ENCODE data around the gene ARHGAP21. TPM values are rescaled to one million over a fixed set of nuclear protein-coding genes. Genes with fewer than 3 reads are reported as not detected.
"Not testable (repeated sequence)": the region's sequence is repeated elsewhere in the genome, so short reads cannot be mapped to it uniquely, and the experiment has no call there.

Gene ARHGAP21
- 88.0 and 98.2 TPM in 2 replicates for total RNA-seq
- long read RNA-seq, full-length matches to known transcripts: 2 of 48 reads
- long read RNA-seq, partial matches to known transcripts: 32 of 48 reads
- long read RNA-seq, other reads (novel, unspliced or antisense): 14 of 48 reads

DNA sequence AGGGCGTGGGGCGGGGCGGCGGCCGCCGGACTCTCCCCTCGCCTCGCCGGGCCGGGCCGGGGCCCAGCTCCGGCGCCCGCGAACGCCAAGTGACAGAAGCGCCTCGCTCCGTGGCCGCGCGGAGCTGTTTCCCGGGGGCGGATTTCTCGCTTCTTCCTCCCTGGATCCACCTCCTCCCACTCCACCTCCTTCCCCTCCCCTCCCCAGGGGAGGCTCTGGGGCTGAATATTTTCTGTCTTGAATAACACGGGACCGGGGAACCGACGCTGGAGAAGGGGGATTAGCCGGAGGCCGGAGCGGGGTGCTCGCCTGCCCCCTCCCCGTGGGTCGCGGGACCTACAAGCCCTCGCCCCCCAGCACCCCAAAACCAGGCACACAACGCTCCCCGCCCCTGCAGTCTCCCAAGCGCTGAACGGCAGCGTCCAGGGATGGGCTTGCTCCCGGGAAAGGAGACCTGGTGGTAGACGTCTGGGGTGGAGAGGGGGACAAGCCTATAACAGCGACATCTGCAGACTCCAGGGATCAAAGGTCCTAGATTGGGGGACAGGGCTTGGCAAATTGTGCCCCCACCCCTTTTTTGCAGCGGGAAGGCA is at the start of gene ARHGAP21:
ARHGAP21 (minus strand) TSS at position 100 of the 593 bp plus-strand sequence. CDS start 1,988 bp downstream, outside the sequence.
- Mint-ChIP-seq H3K36me3 (ENCODE audit: insufficient read depth) (no peaks in the 10 kb centered on the region), H3K4me1 (ENCODE audit: low read depth) (peaks cover 27% of the 10 kb centered on the region), H3K4me3 (ENCODE audit: low read depth) (peak within 1 kb of the TSS; percentile 88), H3K27me3 (peaks cover 3% of the 10 kb centered on the region), H3K9me3 (ENCODE audit: low read depth) (no peaks in the 10 kb centered on the region), H3K27ac (peak within 1 kb of the TSS; percentile 97)
- TF ChIP-seq, protein P1, sequence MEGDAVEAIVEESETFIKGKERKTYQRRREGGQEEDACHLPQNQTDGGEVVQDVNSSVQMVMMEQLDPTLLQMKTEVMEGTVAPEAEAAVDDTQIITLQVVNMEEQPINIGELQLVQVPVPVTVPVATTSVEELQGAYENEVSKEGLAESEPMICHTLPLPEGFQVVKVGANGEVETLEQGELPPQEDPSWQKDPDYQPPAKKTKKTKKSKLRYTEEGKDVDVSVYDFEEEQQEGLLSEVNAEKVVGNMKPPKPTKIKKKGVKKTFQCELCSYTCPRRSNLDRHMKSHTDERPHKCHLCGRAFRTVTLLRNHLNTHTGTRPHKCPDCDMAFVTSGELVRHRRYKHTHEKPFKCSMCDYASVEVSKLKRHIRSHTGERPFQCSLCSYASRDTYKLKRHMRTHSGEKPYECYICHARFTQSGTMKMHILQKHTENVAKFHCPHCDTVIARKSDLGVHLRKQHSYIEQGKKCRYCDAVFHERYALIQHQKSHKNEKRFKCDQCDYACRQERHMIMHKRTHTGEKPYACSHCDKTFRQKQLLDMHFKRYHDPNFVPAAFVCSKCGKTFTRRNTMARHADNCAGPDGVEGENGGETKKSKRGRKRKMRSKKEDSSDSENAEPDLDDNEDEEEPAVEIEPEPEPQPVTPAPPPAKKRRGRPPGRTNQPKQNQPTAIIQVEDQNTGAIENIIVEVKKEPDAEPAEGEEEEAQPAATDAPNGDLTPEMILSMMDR (IDR thresholded peaks at IDR 0.05; ENCODE audit: unreplicated experiment): no peak
- peak; percentile 35 for DNase-seq (ENCODE audit: low spot score, unreplicated experiment)

DNA sequence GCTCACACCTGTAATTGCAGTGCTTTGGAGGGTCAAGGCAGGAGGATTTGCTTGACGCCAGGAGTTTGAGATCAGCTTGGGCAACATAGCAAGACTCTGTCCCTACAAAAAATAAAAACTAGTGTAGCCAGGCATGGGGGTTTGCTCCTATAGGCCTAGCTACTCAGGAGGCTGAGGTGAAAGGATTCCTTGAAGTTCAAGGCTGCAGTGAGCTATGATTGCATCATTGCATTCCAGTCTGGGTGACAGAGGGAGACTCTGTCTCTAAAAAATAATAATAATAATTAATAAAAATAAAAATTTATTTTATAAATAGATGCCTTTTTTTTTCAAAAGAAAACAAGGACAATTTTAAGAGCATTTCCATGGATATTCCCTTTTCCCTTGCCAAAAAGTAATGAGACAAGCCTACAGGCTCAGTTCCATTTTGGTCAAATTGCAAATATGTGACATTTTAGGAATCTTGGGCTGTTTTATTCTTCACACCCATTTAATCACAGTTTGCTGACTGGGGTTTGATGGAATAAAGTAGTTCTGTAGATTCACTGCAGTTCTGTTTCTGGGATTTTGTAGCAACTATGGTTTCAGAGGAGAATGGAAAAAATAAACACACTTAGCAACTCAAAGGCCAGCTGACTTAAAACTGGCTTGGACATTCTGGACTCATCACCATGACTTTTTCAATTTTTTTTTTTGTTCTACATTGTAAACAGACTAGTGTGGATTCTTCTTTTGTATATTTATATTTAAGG is 48.4 kb upstream of the ARHGAP21 start:
- H3K4me1 Mint-ChIP-seq (ENCODE audit: low read depth): peaks cover 3% of the 10 kb centered on the region
- no peak overlapping the region for H3K27ac Mint-ChIP-seq
- TF ChIP-seq, protein P1 (IDR thresholded peaks at IDR 0.05; ENCODE audit: unreplicated experiment): no peak
- no peak overlapping the region for H3K4me3 Mint-ChIP-seq (ENCODE audit: low read depth)
- no peak for DNase-seq (ENCODE audit: low spot score, unreplicated experiment)
- H3K36me3 Mint-ChIP-seq (ENCODE audit: insufficient read depth): no peaks in the 10 kb centered on the region
- no peaks in the 10 kb centered on the region for H3K9me3 Mint-ChIP-seq (ENCODE audit: low read depth)
- H3K27me3 Mint-ChIP-seq: no peaks in the 10 kb centered on the region

DNA sequence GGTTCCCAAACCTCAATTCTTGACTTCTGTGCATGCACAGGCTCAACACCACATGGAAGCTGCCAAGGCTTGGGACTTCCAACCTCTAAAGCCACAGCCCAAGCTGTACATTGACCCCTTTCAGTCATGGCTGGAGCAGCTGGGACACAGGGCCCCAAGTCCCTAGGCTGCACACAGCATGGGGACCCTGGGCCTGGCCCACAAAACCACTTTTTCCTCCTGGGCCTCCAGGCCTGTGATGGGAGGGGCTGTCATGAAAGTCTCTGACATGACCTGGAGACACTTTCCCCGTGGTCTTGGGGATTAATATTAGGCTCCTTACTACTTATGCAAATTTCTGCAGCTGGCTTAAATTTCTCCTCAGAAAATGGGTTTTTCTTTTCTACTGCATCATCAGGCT is 41.3 kb upstream of the ARHGAP21 start:
- not testable (repeated sequence) for H3K4me3 Mint-ChIP-seq (ENCODE audit: low read depth); H3K27me3 Mint-ChIP-seq; H3K27ac Mint-ChIP-seq; H3K36me3 Mint-ChIP-seq (ENCODE audit: insufficient read depth); DNase-seq (ENCODE audit: low spot score, unreplicated experiment)
- Mint-ChIP-seq H3K4me1 (ENCODE audit: low read depth) (peaks cover 11% of the 10 kb centered on the region), H3K9me3 (ENCODE audit: low read depth) (peaks cover 21% of the 10 kb centered on the region)

DNA sequence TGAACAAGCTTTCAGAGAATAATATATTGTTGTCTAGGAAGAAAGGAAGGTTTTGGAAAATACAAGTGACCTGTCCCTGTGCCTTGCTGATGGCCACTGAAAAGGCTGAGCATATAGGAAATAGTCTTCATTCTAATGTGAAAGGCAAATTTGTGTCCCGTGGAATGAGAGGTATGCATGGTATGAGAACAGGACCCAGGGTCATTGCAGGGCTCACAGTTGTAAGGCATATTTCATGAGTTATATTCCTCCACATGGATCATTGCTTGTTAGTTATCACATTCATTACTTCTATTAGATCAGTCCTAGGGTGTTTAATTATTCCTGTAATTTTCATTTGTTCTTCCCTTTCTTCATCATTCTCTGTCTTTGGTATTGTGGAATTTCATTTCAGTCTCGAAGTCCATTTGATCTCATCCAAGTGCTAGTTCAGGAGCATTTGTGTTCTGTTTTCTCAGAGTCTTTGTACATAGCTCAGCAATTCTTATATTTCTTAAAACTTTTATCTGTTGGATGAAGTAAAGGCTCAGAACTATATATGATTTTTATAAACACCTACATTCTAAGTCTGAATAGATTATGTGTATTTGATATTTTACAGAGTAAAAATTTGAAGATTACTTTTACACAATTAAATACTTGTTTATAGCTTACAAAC is 39.4 kb upstream of the ARHGAP21 start:
- no peak overlapping the region for H3K4me3 Mint-ChIP-seq (ENCODE audit: low read depth)
- H3K9me3 Mint-ChIP-seq (ENCODE audit: low read depth): peaks cover 21% of the 10 kb centered on the region
- no peak for DNase-seq (ENCODE audit: low spot score, unreplicated experiment)
- H3K4me1 Mint-ChIP-seq (ENCODE audit: low read depth): peaks cover 10% of the 10 kb centered on the region
- H3K36me3 Mint-ChIP-seq (ENCODE audit: insufficient read depth): peaks cover 1% of the 10 kb centered on the region
- TF ChIP-seq, protein P1 (IDR thresholded peaks at IDR 0.05; ENCODE audit: unreplicated experiment): no peak
- H3K27ac Mint-ChIP-seq: peak overlapping the region; percentile 23
- no peaks in the 10 kb centered on the region for H3K27me3 Mint-ChIP-seq

DNA sequence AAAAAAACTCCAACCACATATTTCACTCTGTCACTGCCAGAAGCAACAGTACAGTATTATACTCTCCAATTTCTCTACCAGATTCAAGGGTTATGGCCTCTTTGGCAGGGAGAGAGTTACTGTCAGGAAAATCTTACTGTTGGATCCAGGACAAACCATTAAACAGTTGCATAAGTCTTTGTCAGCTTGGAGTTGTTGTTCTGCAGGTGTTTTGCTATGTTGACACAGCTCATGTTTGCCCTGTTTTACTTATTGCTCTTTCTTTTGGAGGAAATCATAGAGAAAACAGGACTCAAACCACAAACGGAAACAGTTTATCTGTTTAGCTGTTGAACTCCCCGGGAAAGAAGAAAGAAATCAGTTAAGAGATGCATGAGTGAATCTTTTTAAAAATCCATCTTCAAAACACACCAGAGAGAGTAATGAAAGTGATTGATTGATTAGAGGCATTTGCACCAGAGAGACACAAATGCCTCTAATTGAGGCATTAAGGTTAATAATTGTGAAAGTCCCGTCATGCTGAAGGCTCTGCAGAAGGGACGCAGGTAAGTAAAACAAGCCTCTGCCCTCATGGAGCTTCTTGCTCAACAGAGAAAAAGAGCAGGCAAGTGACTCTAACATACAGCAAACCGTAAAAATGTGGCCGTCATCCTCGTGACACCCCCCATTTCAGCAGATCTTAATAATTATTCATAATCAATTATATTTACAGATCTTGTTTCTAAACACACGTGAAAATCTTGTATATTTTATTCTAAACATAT is 38.7 kb upstream of the ARHGAP21 start:
- Mint-ChIP-seq H3K9me3 (ENCODE audit: low read depth) (peaks cover 21% of the 10 kb centered on the region), H3K27me3 (no peaks in the 10 kb centered on the region), H3K36me3 (ENCODE audit: insufficient read depth) (peaks cover 1% of the 10 kb centered on the region), H3K4me1 (ENCODE audit: low read depth) (peaks cover 10% of the 10 kb centered on the region), H3K27ac (peak overlapping the region; percentile 3), H3K4me3 (ENCODE audit: low read depth) (no peak overlapping the region)
- no peak for DNase-seq (ENCODE audit: low spot score, unreplicated experiment)
- TF ChIP-seq, protein P1 (IDR thresholded peaks at IDR 0.05; ENCODE audit: unreplicated experiment): no peak
